Measurements from ENCODE around the gene PKIB. TPM values are rescaled to one million over a fixed set of nuclear protein-coding genes. Genes with fewer than 3 reads are reported as not detected.
"Not testable (repeated sequence)": the region's sequence is repeated elsewhere in the genome, so short reads cannot be mapped to it uniquely, and the experiment has no call there.

The PKIB gene
- total RNA-seq, 1 experiment from 2014 or later, result 62.9 TPM

DNA sequence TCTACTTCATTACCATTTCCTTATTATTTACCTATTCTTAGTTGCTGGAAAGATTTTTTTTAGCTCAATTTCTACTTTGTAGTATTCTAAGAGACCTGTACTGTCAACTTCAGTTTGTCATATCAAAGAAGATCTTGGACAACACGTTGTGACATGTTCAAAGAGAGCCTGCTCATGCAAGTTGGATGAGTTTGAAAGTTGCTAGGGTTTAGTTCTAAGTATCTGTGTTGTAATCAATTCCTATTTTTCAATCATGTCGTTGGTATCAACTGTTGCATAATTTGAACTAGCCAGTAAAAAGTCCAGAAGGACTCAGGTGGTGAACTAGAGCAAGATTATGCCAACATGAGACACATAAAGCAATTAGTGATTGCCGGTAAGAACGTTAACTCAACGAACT is 30.2 kb downstream of the PKIB start:
- Histone ChIP-seq H3K4me3 (ENCODE audit: insufficient read depth, low read depth, low read length) (no peak overlapping the region), H3K27me3 (ENCODE audit: control insufficient read depth, insufficient read depth, low read length) (no peaks in the 10 kb centered on the region), H3K36me3 (replicated peaks; ENCODE audit: control insufficient read depth, insufficient read depth, low read length) (no peaks in the 10 kb centered on the region)
- DNase-seq, result no peak

DNA sequence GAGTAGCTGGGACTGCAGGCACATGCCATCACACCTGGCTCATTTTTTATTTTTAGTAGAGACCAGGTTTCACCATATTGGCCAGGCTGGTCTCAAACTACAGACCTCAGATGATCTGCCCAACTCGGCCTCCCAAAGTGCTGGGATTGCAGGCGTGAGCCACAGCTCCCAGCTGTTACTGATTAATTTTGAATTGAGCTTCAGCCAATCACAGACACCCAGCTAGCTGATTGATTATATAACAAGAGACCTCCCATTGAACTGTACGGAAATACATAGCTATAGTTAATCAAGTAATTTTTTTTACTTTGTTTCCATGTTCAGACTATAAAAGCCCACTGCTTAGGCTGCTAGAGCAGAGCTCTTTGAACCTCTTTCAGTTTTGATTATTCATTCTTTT is 31.6 kb downstream of the PKIB start:
- no peaks in the 10 kb centered on the region for H3K27me3 ChIP-seq (ENCODE audit: control insufficient read depth, insufficient read depth, low read length)
- H3K36me3 ChIP-seq (replicated peaks; ENCODE audit: control insufficient read depth, insufficient read depth, low read length), result no peaks in the 10 kb centered on the region
- H3K4me3 ChIP-seq (ENCODE audit: insufficient read depth, low read depth, low read length), result no peak overlapping the region
- DNase-seq, result no peak

DNA sequence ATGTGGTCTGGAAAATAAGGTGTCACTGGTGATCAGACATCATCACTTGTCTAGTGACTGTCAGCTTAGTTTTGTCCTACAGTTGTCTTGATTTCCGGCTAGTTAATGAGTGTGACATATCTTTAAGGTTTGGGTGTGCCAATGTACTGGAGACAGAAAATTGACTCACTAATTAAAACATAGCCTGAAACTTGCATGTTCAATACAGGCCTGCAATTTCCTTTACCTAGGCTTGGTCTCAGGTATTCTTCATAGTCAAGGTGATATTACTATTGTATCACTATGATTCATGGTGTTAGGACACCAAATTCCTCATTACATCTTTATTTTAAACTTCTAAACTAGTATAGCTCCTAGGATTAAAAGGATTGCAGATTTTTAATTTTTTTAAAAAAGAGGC is 32.4 kb downstream of the PKIB start:
- not testable (repeated sequence) for H3K4me3 ChIP-seq (ENCODE audit: insufficient read depth, low read depth, low read length); DNase-seq; H3K36me3 ChIP-seq (replicated peaks; ENCODE audit: control insufficient read depth, insufficient read depth, low read length); H3K27me3 ChIP-seq (ENCODE audit: control insufficient read depth, insufficient read depth, low read length)

DNA sequence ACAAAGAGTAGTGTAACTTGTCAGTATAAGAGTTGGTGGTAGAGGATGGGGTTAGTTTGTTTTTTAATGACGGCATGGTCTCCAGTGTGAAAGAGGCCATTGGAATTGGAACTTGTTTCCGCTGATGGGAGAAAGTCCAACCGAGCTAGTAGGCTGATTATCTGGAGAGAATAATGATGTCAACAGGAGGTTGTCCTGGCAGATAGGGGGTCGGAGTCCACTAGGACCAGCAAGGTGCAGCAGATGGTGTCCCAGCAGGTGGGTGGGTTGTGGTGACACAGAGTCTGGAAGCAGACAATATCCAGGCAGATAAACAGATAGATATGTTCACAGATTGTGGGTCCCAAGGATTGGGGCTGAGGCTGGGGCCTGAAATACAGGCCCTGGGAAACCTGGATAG is 35.1 kb downstream of the PKIB start:
- no peaks in the 10 kb centered on the region for H3K27me3 ChIP-seq (ENCODE audit: control insufficient read depth, insufficient read depth, low read length)
- no peak for DNase-seq
- H3K36me3 ChIP-seq (replicated peaks; ENCODE audit: control insufficient read depth, insufficient read depth, low read length), result no peaks in the 10 kb centered on the region; the same call in 1 of the 2 replicates
- no peak overlapping the region for H3K4me3 ChIP-seq (ENCODE audit: insufficient read depth, low read depth, low read length)

DNA sequence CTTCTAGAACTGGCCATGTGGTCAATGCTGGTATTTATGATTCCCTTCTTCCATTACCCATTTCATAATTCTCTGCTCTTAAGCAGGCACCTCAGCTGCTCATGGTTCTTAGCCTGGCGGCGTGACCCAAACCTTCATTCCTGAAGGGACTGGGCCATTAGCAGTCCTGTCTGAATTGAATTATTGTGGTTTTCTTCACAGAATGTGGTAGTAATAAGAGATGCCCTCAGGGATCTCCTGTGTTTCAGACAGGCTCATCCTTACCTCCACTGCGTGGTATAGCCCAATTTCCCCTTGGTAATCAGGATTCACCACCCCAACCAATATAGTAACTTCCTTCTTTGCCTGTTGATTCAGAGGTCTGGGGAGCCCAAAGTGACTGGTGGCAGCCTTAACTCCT is 37.6 kb downstream of the PKIB start:
- no peak overlapping the region for H3K4me3 ChIP-seq (ENCODE audit: insufficient read depth, low read depth, low read length)
- no peaks in the 10 kb centered on the region for H3K27me3 ChIP-seq (ENCODE audit: control insufficient read depth, insufficient read depth, low read length)
- DNase-seq, result no peak
- no peaks in the 10 kb centered on the region; the same call in 1 of the 2 replicates for H3K36me3 ChIP-seq (replicated peaks; ENCODE audit: control insufficient read depth, insufficient read depth, low read length)

DNA sequence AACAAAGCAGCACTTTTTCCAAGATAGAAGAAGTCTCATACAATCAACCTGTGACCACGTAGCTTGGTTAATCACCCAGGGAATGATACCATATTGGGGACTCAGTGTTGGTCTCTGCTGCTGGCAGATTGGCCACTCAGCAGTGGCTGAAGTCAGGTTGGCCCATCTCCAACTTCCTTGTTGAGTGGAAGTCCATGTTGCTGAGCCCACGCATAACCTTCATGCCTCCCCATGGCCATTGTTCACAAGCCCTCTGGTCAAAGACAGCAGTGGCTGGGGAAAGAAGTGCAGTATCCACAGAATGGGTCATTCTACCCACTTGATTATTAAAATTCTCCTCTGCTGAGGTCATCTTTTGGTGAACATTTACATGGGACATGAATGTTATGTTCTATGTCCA is 38.5 kb downstream of the PKIB start:
- no peaks in the 10 kb centered on the region; the same call in 1 of the 2 replicates for H3K36me3 ChIP-seq (replicated peaks; ENCODE audit: control insufficient read depth, insufficient read depth, low read length)
- no peak for DNase-seq
- H3K27me3 ChIP-seq (ENCODE audit: control insufficient read depth, insufficient read depth, low read length), result no peaks in the 10 kb centered on the region
- no peak overlapping the region for H3K4me3 ChIP-seq (ENCODE audit: insufficient read depth, low read depth, low read length)

DNA sequence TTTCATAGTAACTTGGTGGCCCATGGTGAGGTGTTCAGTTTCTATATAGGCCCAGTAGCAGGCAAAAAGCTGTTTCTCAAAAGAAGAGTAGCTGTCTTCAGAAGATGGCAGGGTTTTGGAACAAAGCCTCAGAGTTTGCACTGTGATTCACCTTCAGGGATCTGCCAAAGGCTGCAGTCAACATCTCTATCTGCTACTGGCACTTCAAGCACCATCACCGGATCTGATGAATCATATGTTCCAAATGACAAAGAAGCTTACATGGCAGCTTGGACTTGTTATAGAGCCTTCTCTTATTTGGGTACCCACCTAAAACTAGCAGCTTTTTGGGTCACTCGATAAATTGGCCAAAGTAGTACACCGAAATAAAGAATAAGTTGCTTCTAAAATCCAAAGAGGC is 39.5 kb downstream of the PKIB start:
- no peaks in the 10 kb centered on the region for H3K27me3 ChIP-seq (ENCODE audit: control insufficient read depth, insufficient read depth, low read length)
- no peaks in the 10 kb centered on the region; the same call in 1 of the 2 replicates for H3K36me3 ChIP-seq (replicated peaks; ENCODE audit: control insufficient read depth, insufficient read depth, low read length)
- H3K4me3 ChIP-seq (ENCODE audit: insufficient read depth, low read depth, low read length), result no peak overlapping the region
- DNase-seq, result no peak

DNA sequence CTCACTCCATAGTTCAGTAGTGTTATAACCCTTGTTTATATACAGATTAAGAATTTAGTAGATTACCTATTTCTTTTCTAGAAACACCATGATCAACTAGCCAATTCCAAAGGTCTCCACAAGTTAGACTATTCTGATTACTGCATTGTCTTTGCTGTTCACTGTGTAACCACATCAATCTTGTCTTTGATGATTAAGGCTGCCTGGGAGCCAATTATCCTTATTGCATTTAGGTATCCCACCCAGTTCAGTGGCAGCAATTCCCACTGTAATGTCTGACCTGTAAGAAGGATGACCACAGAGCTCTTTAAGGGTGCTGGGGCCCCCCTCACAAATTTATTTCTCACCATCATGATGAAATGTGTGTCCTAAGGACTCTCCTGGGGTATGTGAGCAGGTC is 40.2 kb downstream of the PKIB start:
- Histone ChIP-seq H3K4me3 (ENCODE audit: insufficient read depth, low read depth, low read length) (no peak overlapping the region), H3K36me3 (replicated peaks; ENCODE audit: control insufficient read depth, insufficient read depth, low read length) (no peaks in the 10 kb centered on the region; the same call in 1 of the 2 replicates), H3K27me3 (ENCODE audit: control insufficient read depth, insufficient read depth, low read length) (no peaks in the 10 kb centered on the region)
- no peak for DNase-seq

DNA sequence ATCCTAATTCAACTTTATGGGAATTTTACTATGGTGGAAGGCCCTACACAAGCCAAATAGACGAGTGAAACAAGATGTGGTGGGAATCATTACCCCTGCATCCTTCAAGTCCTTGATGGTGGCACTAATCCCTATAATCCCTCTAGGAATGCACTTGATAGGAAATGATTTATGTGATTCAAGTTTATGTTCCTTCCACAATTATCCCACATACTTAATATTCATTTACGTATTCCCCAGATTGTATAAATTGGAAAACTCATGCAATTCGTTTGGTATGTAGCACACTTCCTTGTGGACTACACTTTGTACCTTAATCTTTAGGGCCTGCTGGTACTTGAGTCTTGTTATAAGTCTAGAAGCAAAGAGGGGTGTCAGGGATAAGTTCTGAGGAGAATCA is 40.8 kb downstream of the PKIB start:
- DNase-seq, result no peak
- H3K36me3 ChIP-seq (replicated peaks; ENCODE audit: control insufficient read depth, insufficient read depth, low read length), result no peaks in the 10 kb centered on the region; the same call in 1 of the 2 replicates
- no peaks in the 10 kb centered on the region for H3K27me3 ChIP-seq (ENCODE audit: control insufficient read depth, insufficient read depth, low read length)
- no peak overlapping the region for H3K4me3 ChIP-seq (ENCODE audit: insufficient read depth, low read depth, low read length)

DNA sequence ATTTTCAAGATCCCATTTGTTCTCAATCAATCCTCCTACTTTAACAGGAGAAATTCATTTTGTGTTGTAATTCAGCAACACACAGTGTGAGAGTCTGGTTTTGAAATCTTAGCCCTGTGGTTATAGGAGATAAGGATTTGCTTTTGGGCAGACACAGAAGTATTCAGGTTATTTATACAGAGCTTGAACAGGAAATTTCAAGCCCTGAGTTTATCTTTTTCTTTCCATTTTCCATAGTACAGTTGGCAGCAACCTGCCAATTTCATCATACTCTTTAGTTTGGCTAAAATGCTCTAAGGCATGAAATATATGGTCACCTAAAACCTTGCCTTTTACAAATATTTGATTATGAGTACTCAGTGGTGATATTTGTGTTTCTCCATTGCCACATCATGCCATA is 41.4 kb downstream of the PKIB start:
- H3K36me3 ChIP-seq (replicated peaks; ENCODE audit: control insufficient read depth, insufficient read depth, low read length), result no peaks in the 10 kb centered on the region; the same call in 1 of the 2 replicates
- H3K4me3 ChIP-seq (ENCODE audit: insufficient read depth, low read depth, low read length), result no peak overlapping the region
- H3K27me3 ChIP-seq (ENCODE audit: control insufficient read depth, insufficient read depth, low read length), result no peaks in the 10 kb centered on the region
- DNase-seq, result no peak

DNA sequence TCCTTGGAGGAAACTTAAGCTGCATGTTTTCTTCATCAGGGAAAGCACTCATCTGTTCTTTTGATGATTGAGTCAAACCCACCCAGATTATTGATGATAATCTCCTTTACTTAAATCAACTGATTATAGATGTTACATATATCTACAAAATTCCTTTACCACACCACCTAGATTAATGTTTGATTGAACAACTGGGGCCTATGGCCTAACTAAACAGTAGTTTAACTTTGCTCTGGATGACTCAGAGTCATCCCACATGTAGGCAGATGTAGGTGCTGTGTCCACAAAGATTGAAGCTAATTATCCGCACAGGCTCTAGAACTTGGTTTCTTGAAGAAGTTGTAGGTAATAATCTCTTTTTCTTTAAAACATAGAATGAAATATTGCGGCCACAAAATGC is 42.2 kb downstream of the PKIB start:
- Histone ChIP-seq H3K4me3 (ENCODE audit: insufficient read depth, low read depth, low read length) (no peak overlapping the region), H3K27me3 (ENCODE audit: control insufficient read depth, insufficient read depth, low read length) (no peaks in the 10 kb centered on the region), H3K36me3 (replicated peaks; ENCODE audit: control insufficient read depth, insufficient read depth, low read length) (no peaks in the 10 kb centered on the region; the same call in 1 of the 2 replicates)
- DNase-seq, result no peak

DNA sequence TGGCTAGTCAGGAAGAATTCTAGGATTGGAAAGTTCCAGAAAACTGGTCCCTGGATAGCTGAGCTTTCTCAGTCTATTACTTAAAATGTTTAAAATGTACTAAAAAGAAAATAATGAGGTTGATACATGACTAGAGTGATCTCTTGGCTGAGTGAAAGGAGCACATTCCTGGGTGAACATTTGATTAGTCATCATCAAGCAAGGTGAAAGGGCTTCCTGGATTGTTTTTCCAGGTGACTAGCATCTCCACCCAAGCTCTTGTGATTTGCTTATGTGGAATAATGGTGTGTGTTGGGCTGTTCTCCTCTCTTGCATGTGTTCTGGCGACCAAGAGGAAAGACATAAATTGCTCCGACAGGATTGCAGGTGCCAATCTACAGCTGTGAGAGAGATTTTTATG is 42.9 kb downstream of the PKIB start:
- no peaks in the 10 kb centered on the region; the same call in 1 of the 2 replicates for H3K36me3 ChIP-seq (replicated peaks; ENCODE audit: control insufficient read depth, insufficient read depth, low read length)
- no peak for DNase-seq
- no peak overlapping the region for H3K4me3 ChIP-seq (ENCODE audit: insufficient read depth, low read depth, low read length)
- no peaks in the 10 kb centered on the region for H3K27me3 ChIP-seq (ENCODE audit: control insufficient read depth, insufficient read depth, low read length)

DNA sequence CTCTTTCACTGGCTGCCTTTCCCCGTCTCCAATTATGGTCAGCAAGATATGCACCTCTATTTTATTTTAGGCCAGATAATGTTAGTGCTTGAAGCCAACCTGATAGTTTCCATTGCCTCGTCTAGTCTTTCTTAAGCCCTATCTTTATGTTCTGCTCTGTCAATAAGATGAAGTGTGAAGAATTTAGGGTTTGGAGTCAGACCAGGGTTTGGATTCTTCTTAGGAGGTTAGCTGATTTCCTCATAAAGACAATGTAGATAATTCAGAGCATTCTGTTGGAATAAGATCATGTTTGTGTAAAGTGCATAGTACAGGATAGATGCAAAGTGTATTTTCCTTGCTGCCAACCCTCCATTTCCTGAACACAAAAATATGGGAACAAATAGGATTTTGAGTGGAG is 43.8 kb downstream of the PKIB start:
- Histone ChIP-seq H3K36me3 (replicated peaks; ENCODE audit: control insufficient read depth, insufficient read depth, low read length) (no peaks in the 10 kb centered on the region; the same call in 1 of the 2 replicates), H3K4me3 (ENCODE audit: insufficient read depth, low read depth, low read length) (no peak overlapping the region), H3K27me3 (ENCODE audit: control insufficient read depth, insufficient read depth, low read length) (no peaks in the 10 kb centered on the region)
- no peak for DNase-seq

DNA sequence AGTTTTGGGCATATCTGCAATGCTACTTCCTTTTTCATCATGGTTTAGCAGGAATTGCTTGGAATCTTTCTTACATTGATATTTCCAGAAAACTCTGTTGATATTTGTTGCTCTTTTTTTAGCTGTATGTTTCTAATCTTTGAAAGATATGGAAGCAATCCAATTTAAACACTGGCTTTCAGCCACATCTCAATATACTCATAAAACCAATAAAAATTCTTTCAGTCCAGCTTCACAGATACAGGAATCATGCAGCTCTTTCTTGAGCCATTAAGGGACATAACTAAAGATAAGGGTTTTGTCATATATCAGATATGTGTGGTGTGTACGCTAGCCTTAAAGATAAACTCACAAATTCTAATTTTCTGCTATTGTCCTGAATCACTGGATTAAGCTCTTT is 47.4 kb downstream of the PKIB start:
- DNase-seq, result no peak
- Histone ChIP-seq H3K4me3 (ENCODE audit: insufficient read depth, low read depth, low read length) (no peak overlapping the region), H3K27me3 (ENCODE audit: control insufficient read depth, insufficient read depth, low read length) (no peaks in the 10 kb centered on the region), H3K36me3 (replicated peaks; ENCODE audit: control insufficient read depth, insufficient read depth, low read length) (no peaks in the 10 kb centered on the region)

DNA sequence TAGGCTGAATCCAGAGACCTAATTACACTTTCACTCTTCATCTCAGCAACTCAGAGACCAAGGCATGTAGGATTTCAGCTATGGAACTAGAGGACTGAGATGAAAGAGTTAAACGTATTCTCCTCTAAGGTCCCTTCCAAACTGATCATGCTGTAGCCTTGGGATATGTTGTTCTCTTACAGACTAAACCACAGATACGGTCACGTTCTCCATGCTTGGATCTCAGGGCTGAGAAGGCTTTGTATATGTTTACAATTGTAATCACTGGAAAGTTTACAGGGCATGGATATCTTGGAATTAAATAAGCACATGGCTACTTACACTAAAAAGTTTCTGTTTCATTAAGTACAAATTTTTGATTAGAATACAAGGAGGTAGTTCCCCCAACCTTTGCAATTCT is 50.1 kb downstream of the PKIB start:
- DNase-seq, result no peak
- Histone ChIP-seq H3K27me3 (ENCODE audit: control insufficient read depth, insufficient read depth, low read length) (no peaks in the 10 kb centered on the region), H3K36me3 (replicated peaks; ENCODE audit: control insufficient read depth, insufficient read depth, low read length) (no peaks in the 10 kb centered on the region), H3K4me3 (ENCODE audit: insufficient read depth, low read depth, low read length) (no peak overlapping the region)

DNA sequence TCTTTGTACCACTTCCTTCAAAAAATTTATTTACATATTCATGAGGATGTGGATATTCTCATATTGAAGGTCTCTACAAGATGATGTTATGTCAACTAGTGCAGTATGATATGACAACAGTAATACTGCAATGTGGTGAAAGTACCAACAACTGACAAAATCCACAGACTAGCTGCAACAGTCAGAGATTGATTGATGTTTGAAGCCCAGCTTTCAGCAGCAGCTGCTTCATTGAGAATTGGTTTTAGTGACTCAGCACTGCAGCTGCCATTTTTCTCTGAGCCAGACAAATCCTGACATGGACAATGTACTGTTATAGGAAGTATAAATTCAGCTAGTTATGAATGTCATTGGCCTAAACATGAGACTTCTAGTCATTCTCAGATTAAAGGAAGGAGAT is 53.8 kb downstream of the PKIB start:
- DNase-seq, result no peak
- no peaks in the 10 kb centered on the region for H3K27me3 ChIP-seq (ENCODE audit: control insufficient read depth, insufficient read depth, low read length)

More for the DNA sequence above, 53.8 kb downstream of the PKIB start:
- H3K4me3 ChIP-seq (ENCODE audit: insufficient read depth, low read depth, low read length), result no peak overlapping the region
- no peaks in the 10 kb centered on the region for H3K36me3 ChIP-seq (replicated peaks; ENCODE audit: control insufficient read depth, insufficient read depth, low read length)

All from H7 (cell line).